Activated CD4-positive, alpha-beta T cell treated with anti-CD3 and anti-CD28 coated beads for 36 hours (primary cell): ENCODE data around the gene IL10RA. TPM values are rescaled to one million over a fixed set of nuclear protein-coding genes. Genes with fewer than 3 reads are reported as not detected.

Experiments
- total RNA-seq, 2 experiments: library from RNA; stranded (reverse); gene quantifications; one replicate each; pipeline ENCODE4 v1.2.3, GENCODE V29; 2021

Gene IL10RA
- total RNA-seq, 2 experiments from 2014 or later = 57.1 to 79.4 TPM

Other genes starting within 250 kb of the IL10RA start
- gene DSCAML1, start 189.2 kb upstream of the IL10RA start, total RNA-seq = under 1 TPM; 0.05 to 0.67 TPM
- 1 to 10 TPM in 1 of 2 experiments, under 1 TPM in 1; 0.91 to 1.1 TPM for gene FXYD2, start 161.7 kb upstream of the IL10RA start, total RNA-seq
- gene FXYD6, start 109.7 kb upstream of the IL10RA start, total RNA-seq = under 1 TPM; 0.46 to 0.47 TPM
- 1 to 10 TPM; 1.7 TPM for gene TMPRSS13, start 57.0 kb upstream of the IL10RA start, total RNA-seq
- not detected for gene TMPRSS4, start 90.7 kb downstream of the IL10RA start, total RNA-seq
- under 1 TPM in 1 of 2 experiments, not detected in 1; 0.09 TPM for gene SMIM35, start 100.6 kb downstream of the IL10RA start, total RNA-seq
- gene SCN4B, start 166.4 kb downstream of the IL10RA start, total RNA-seq = under 1 TPM; 0.26 to 0.27 TPM
- not detected for gene SCN2B, start 190.2 kb downstream of the IL10RA start, total RNA-seq
- 100 to 1,000 TPM; 168 to 193 TPM for gene JAML, start 238.6 kb downstream of the IL10RA start, total RNA-seq